Esophagus muscularis mucosa (tissue), 4 donors: ENCODE measurements around the gene KIZ. TPM values are rescaled to one million over a fixed set of nuclear protein-coding genes. Genes with fewer than 3 reads are reported as not detected.
A peak's percentile ranks its signal among the peaks of the same experiment; 100 is the strongest.

ENCODE experiments used
- DNase-seq: peaks from one replicate; pipeline ENCODE4 v3.0.0-alpha.2; 2017; ENCODE audit errors: extremely low spot score
- H3K27ac ChIP-seq, 4 donors: fragments of 200-600 bp; sonication (generic); replicated peaks in 1 of 4; 1 replicate in 3 of 4; 2 replicates in 1 of 4; pipeline ENCODE4 v1.5.1; 2016 to 2019; ENCODE audit warnings: mild to moderate bottlenecking in 1 of 4
- H3K27me3 ChIP-seq, 4 donors: fragments of 200-600 bp; sonication (generic); one replicate each; pipeline versions ENCODE4 v1.5.1 to v1.6.0; 2016 to 2019
- H3K36me3 ChIP-seq, 4 donors: fragments of 200-600 bp; sonication (generic); one replicate each; pipeline ENCODE4 v1.5.1; 2016 to 2019
- H3K4me1 ChIP-seq, 4 donors: fragments of 200-600 bp; sonication (generic); one replicate each; pipeline ENCODE4 v1.5.1; 2016 to 2019
- H3K4me3 ChIP-seq, 4 donors: fragments of 200-600 bp; sonication (generic); 1 replicate in 2 of 4; 2 replicates in 2 of 4; pipeline ENCODE4 v1.5.1; 2016 to 2019; ENCODE audit warnings: mild to moderate bottlenecking in 4 of 4, moderate library complexity in 1 of 4
- H3K9me3 ChIP-seq, 4 donors: fragments of 200-600 bp; sonication (generic); 1 replicate in 3 of 4; 2 replicates in 1 of 4; pipeline ENCODE4 v1.5.1; 2016 to 2019
- CTCF ChIP-seq, 3 experiments: fragments of 200-600 bp in 2 of 3; fragments of 450-650 bp in 1 of 3; sonication (generic) in 2 of 3; IDR thresholded peaks; one replicate each; pipeline ENCODE4 v1.5.1; 2017 to 2019; ENCODE audit warnings: antibody characterized with exemption in 3 of 3, mild to moderate bottlenecking in 2 of 3, moderate library complexity in 1 of 3
- EP300 ChIP-seq: sonication (generic); formaldehyde crosslinking; IDR thresholded peaks from one replicate; pipeline ENCODE4 v1.6.1; 2017; ENCODE audit warnings: antibody characterized with exemption
- POLR2A ChIP-seq: fragments of 450-650 bp; IDR thresholded peaks from one replicate; pipeline ENCODE4 v1.6.1; 2017; ENCODE audit warnings: antibody characterized with exemption, moderate library complexity, mild to moderate bottlenecking, low read depth
- POLR2AphosphoS5 ChIP-seq, 2 donors: sonication (generic); formaldehyde crosslinking; IDR thresholded peaks; one replicate each; pipeline ENCODE4 v1.6.1; 2017; ENCODE audit warnings: antibody characterized with exemption in 2 of 2
- WGBS: methylation state at CpG from one replicate; pipeline ENCODE4 v1.1.5; 2018; 5-methylcytosine and 5-hydroxymethylcytosine counted together
- intact Hi-C: fragments of 100-400 bp; cut with DNase I; formaldehyde crosslinking; loops from one replicate; pipeline ENCODE4 v1.15.1; 2023
- total RNA-seq, 4 donors: library from RNA; depleted of rRNA; stranded (reverse); fragments of >200 nt; gene quantifications; one replicate each; pipeline versions ENCODE4 v1.1.0 to v1.2.1, GENCODE V29; 2016

KIZ gene
- total RNA-seq, 4 donors from 2014 or later, result 17.2 to 32.0 (median 25.6) TPM

- intact Hi-C loops, result no loop called here
- no peak for TF ChIP-seq POLR2A
- no peak for TF ChIP-seq CTCF (IDR thresholded peaks at IDR 0.05)
- no peak overlapping the region for H3K4me3 ChIP-seq
- H3K27ac ChIP-seq, result no peak overlapping the region
- no peaks in the 10 kb centered on the region for H3K27me3 ChIP-seq
- 92% methylated on average over 16 of the region's 16 CpGs for whole genome bisulfite sequencing
- DNase-seq, result peak; percentile 87
- peaks cover 4 to 58% (median 14%) of the 10 kb centered on the region in 4 donors for H3K36me3 ChIP-seq
- peaks cover 0 to 6% (median 2%) of the 10 kb centered on the region in 4 donors for H3K4me1 ChIP-seq
- no peaks in the 10 kb centered on the region for H3K9me3 ChIP-seq
These were observed 8.2 kb downstream of the KIZ start for GRCh38 chr20:21133917-21134622.

GRCh38 chr20:21134883-21135493 lies 9.1 kb downstream of the KIZ start:
- intact Hi-C loops, result no loop called here
- no peak overlapping the region for H3K27ac ChIP-seq
- peaks cover 4 to 61% (median 16%) of the 10 kb centered on the region in 4 donors for H3K36me3 ChIP-seq
- no peaks in the 10 kb centered on the region for H3K9me3 ChIP-seq
- H3K27me3 ChIP-seq, result no peaks in the 10 kb centered on the region
- TF ChIP-seq POLR2AphosphoS5 (IDR thresholded peaks at IDR 0.05) (no peak), CTCF (IDR thresholded peaks at IDR 0.05) (no peak), POLR2A (no peak)
- no peak overlapping the region for H3K4me3 ChIP-seq
- DNase-seq, result no peak
- WGBS, result 97% methylated on average over 10 of the region's 10 CpGs
- peaks cover 0 to 6% (median 2%) of the 10 kb centered on the region in 4 donors for H3K4me1 ChIP-seq

GRCh38 chr20:21136015-21136732 lies 10.3 kb downstream of the KIZ start:
- H3K27me3 ChIP-seq, result no peaks in the 10 kb centered on the region
- peaks cover 4 to 63% (median 22%) of the 10 kb centered on the region in 4 donors for H3K36me3 ChIP-seq
- 94% methylated on average over 8 of the region's 8 CpGs for WGBS
- intact Hi-C loops, result no loop called here
- no peak for DNase-seq
- no peak for TF ChIP-seq POLR2A
- H3K4me3 ChIP-seq, result no peak overlapping the region
- H3K9me3 ChIP-seq, result no peaks in the 10 kb centered on the region
- H3K27ac ChIP-seq, result no peak overlapping the region
- H3K4me1 ChIP-seq, result peaks cover 0 to 6% (median 2%) of the 10 kb centered on the region in 4 donors

- no peak for TF ChIP-seq POLR2A
- TF ChIP-seq EP300, result no peak
- no peak for TF ChIP-seq CTCF (IDR thresholded peaks at IDR 0.05)
- TF ChIP-seq POLR2AphosphoS5 (IDR thresholded peaks at IDR 0.05), result no peak
- Histone ChIP-seq H3K36me3 (peaks cover 4 to 61% (median 26%) of the 10 kb centered on the region in 4 donors), H3K27me3 (no peaks in the 10 kb centered on the region), H3K27ac (no peak overlapping the region), H3K4me1 (peaks cover 0 to 6% (median 2%) of the 10 kb centered on the region in 4 donors), H3K4me3 (no peak overlapping the region), H3K9me3 (no peaks in the 10 kb centered on the region)
- WGBS, result 93% methylated on average over 1 of the region's 1 CpG
- DNase-seq, result no peak
- intact Hi-C loops, result no loop called here
These were observed 11.2 kb downstream of the KIZ start for GRCh38 chr20:21137078-21137477.

- H3K9me3 ChIP-seq, result no peaks in the 10 kb centered on the region
- no peaks in the 10 kb centered on the region for H3K27me3 ChIP-seq
- no peak for TF ChIP-seq EP300
- TF ChIP-seq POLR2A, result no peak
- TF ChIP-seq CTCF (IDR thresholded peaks at IDR 0.05), result no peak
- no peak for TF ChIP-seq POLR2AphosphoS5 (IDR thresholded peaks at IDR 0.05)
- intact Hi-C loops, result no loop called here
- H3K4me1 ChIP-seq, result no peaks in the 10 kb centered on the region
- H3K27ac ChIP-seq, result no peak overlapping the region
- 59% methylated on average over 3 of the region's 3 CpGs for WGBS
- no peak overlapping the region for H3K4me3 ChIP-seq
- peaks cover 4 to 40% (median 23%) of the 10 kb centered on the region in 4 donors for H3K36me3 ChIP-seq
- no peak for DNase-seq
These were observed 14.1 kb downstream of the KIZ start for GRCh38 chr20:21139881-21140566.
